ENCODE results near the gene TNFRSF14.

TNFRSF14 gene

DNA sequence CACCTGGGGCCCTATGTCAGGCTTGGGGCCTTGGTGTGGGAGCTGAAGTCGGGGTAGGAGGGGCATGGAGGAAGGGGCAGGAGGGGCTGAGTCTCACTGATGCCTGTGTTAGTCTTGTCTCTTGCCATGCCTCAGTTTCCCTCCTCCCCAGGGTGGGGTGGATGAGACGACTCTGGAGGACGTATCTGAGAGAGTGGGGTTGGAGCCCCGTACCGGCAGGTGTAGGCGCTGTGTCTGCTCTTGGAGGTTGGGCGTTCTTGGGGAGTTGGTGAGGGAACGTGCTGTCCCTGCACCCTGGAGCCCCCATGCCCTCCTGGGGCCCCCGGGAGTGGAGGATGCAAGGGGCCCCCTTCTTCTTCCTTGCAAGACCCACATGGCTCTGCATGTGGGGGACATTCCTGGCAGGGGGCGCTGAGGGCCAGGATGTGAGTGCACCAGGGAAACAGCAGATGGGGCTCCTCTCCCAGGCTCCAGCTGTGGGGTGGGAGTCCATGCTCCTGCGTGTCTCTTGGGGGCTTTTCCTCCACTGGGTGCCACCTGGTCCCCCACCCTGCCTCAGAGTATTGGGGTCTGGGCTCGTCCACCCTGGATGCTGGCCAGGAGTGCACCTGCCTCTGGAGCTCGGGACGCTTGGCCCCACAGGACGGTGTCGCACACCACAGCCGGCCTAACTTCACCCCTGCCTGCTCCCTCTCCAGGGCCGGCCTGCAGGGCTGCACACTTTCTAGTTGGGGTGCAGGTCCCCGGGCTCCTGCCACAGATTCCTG, 1.4 kb upstream of the TNFRSF14 start:
- peak in 1 of 3 experiments; percentile 23 for DNase-seq

DNA sequence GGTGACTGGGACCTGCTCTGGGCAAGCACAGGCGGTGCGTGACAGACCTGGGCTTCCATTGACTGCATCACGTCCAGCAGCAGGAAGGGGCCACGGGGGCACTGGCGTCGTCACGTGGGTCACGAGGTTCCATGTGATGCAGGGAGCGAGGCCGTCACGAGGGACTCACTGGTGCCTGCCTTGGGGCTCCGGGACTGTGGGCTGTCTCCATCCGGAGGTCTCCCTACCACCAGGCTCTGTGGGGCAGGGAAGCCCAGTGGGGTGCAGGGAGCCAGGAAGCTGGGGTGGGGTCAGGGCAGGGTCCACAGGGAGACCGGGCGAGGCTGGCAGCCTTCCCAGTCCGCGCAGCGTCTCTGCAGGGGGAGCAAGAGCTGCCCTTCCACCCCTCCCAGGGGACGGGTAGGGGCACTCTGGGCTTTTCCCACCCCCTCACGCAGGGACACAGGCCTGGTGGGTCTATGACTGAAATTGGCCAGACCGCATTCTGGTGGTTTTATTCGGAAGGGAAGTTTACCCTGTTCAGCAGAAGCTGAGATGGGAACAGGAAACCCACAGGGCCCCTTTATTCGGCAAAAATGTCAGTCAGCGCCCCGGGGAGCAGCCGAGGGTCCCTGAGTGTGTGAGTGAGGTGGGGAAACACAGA, 416 bp upstream of the TNFRSF14 start:
- DNase-seq: peak in 2 of 3 experiments; percentile 63 to 65

DNA sequence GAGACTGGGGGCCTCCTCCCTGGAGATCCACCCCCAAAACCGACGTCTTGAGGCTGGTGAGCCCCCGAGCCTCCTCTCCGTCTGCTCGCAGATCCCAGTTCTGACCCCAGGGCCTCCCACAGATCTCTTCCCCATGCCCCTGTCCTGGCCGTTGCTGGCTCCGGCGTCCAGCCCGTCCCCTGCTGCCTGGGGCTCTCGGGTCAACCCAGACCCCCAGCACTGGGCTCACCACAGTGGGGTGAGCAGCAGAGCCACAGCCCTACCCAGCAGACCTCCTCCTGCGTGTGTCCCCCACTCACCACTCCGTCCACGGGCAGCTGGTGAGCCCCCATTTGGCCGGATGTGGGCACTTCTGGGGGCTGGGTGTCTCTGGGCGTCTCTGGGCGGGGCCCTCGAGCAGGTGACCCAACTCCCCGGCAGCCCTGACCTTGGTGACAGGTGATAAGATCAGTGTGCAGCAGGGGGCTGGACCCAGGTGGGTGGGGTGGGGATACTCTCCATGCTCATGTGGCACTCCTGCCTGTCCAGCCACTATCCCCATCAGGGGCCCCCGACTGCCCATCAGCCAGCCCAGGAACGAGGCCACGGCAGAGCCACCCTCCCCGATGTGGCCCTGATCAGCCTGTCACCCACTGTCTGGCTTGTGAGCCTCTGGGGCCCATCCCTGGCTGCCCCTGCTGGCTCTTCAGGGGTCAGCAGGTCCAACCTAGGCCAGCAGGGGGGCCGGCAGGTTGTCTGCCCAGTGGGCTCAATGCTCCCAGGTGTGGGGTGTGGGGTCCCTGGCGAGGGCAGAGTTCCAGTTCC, 709 bp downstream of the TNFRSF14 start:
- peak in 2 of 3 experiments; percentile 36 to 44 for DNase-seq

DNA sequence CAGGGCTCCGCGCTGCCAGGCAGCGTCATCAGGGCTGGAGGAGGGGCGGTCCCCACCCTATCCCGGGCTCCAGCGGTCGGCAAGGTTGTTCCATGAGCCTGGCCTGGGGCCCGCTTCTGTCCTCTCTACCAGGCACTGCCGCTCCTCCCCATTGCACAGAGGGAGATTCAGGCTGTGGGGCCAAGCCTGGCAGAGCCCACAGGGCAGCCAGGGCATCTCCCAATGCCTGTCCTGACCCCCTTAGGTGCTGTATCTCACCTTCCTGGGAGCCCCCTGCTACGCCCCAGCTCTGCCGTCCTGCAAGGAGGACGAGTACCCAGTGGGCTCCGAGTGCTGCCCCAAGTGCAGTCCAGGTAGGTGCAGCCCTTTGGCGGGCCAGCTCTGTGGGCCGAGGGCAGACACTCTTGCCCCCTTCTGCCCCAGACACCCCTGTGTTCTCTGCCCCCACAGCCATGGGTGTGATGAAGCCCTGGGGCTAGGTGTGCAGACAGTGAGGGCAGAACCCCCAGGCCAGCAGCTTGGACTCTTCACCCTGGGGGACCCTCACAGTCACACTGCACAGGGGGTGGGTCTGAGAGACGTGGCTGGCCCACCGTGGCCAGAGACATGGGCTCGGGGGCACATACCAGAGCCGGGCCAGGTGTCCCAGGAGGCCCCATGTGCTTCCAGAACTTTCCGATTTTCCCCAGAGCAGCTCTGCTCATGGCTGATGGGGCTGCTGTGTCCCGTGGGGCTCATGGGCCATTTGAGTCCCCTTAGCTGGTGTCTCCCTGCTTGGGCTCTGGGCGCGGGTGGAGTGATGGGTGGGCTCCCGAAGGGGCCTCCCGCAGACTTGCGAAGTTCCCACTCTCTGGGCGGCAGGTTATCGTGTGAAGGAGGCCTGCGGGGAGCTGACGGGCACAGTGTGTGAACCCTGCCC, 1.6 kb downstream of the TNFRSF14 start:
- no peak for DNase-seq

DNA sequence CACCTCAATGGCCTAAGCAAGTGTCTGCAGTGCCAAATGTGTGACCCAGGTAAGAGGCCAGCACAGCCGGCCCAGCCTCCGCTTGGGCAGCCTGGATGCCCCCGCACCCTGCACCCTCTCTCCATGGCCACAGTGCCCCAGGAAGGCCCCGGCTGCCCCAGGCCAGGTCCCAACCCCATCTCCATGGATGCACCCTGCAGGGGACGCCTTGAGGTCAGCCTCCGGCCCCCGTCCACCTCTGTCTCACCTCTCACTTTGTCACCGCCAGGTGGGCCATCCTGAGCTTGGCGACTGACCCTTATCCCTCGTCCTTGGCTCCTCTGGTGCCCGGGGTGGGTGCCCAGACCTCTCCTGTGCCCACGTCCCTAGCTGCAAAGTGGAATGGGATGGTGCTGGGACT, 2.2 kb downstream of the TNFRSF14 start:
- no peak for DNase-seq

DNA sequence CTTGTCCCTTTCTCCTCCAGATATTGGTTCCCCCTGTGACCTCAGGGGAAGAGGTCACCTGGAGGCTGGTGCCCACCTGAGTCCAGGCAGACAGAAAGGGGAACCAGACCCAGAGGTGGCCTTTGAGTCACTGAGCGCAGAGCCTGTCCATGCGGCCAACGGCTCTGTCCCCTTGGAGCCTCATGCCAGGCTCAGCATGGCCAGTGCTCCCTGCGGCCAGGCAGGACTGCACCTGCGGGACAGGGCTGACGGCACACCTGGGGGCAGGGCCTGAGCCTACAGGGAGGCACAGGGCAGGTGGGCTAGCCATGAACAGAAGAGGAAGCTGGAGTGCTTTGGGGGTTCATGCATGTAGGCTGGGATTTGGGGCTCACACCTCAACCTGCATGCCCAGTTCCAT, 2.7 kb downstream of the TNFRSF14 start:
- no peak for DNase-seq

DNA sequence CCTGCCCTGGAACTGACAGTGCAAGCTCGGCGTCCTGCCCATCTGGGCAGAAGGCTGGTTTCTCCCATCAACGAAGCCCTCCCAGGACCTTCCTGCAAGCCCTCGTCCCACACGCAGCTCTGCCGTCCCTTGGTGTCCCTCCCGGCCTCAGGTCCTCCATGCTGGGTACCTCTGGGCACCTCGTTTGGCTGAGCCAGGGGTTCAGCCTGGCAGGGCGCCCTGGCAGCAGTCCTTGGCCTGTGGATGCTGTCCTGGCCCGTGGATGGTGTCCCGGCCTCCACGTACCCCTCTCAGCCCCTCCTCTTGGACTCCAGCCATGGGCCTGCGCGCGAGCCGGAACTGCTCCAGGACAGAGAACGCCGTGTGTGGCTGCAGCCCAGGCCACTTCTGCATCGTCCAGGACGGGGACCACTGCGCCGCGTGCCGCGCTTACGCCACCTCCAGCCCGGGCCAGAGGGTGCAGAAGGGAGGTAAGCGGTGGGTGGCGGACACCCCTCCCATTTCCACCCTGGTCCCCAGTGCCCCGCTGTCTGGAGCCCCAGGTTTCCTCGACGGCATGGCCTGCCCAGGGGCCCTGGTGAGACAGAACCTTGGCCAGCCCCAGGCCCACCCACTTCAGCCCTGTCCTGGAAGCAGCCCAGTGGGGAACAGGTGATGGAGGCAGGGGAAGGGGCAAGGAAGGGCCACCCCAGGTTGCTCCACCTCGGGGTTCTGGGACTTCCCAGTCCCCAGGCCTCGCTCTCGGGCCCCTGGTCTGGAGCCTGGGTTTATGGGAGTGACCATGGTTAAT, 3.5 kb downstream of the TNFRSF14 start:
- DNase-seq: no peak

DNA sequence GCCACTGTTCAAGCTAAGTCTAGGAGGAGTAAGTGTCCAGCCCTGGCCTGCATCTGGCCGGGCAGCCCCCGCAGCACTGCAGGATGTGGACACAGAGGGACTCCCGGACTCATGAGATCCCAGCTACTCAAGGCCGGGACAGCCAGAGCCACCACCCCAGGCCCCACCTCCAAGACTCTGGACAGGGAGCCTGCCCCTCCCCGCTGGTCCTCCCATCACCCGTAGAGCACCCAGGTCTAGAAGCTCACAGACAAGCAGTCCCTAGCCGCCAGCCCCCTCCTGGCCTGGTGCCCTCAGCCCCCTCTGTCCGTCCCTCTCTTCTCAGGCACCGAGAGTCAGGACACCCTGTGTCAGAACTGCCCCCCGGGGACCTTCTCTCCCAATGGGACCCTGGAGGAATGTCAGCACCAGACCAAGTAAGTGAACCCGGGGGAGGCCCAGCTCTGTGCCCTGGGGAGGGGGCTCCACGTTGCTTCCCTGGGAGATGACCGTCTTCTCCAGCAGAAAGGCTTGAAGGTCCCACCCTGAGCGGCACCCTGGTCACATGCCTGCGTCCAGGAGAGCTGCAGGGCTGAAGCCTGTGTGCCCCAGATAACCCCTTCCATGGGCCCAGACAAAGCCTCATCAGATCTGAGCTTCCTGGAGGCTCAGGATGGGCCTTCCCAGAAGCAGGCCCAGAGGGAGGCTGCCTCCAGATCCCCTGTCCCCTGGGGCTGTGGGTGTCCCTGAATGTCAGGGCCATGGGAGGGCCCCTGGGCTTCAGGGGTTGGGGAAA, 4.3 kb downstream of the TNFRSF14 start:
- no peak for DNase-seq

DNA sequence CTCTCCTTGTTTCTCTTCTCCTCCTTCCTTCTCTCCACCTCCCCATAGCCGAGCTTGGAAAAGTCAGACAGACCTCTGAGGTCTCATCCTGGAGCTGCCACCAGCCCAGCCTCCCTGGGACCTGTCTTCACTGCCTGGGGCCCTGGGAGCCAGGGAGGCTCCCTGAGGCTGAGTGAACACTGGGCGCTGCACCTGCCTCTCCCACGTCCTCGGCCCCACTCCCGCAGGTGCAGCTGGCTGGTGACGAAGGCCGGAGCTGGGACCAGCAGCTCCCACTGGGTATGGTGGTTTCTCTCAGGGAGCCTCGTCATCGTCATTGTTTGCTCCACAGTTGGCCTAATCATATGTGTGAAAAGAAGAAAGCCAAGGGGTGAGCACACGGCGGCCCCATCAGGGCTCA, 5.3 kb downstream of the TNFRSF14 start:
- peak in 2 of 3 experiments; percentile 32 to 36 for DNase-seq

DNA sequence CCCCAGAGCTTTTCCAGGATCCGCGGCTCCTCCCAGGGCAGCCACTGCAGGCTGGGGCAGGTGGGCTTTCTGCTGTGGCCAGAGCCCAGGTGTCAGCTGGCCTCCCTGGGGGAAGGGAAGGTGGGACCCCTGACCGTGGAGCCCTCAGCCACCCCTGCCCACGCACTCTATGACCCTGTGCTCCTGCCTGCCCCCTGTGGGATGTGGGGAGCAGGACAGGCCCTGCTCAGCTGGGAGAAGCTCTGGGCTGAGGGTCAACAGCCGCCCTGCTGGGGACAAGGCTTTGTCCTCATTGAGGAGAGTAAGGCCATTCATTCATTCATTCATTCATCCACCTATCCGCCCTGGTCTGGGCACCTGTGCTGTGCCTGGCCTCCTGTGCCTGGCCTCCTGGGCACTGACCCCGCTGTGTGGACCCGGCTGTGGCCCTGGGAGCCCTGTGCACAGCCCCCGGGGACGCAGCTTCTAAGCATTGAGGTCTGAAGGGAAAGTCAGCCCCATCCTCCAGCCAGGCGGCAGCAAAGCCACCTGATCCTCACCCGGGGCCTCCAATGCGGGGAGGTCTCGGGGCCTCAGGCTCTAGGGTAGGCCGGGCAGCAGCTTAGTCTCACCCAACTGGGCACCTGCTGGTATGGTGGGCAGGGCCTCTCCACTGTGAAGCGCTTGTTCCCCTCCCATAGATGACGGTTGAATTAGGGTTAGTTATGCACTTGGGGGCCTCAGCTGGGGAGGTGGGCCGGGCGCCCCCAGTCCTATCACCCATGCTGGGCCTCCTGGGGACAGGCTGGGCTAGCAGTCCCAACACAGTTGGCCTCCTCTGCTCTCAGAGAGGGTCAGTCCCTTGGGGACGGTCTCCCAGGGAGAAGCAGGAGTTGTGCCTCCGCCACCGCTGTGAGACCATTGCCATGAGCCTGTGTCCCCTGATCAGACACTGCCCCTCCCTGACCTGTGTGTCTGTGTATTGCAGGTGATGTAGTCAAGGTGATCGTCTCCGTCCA, 6.0 kb downstream of the TNFRSF14 start:
- DNase-seq: no peak

DNA sequence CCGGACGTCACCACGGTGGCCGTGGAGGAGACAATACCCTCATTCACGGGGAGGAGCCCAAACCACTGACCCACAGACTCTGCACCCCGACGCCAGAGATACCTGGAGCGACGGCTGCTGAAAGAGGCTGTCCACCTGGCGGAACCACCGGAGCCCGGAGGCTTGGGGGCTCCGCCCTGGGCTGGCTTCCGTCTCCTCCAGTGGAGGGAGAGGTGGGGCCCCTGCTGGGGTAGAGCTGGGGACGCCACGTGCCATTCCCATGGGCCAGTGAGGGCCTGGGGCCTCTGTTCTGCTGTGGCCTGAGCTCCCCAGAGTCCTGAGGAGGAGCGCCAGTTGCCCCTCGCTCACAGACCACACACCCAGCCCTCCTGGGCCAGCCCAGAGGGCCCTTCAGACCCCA, 7.0 kb downstream of the TNFRSF14 start:
- DNase-seq: no peak

DNA sequence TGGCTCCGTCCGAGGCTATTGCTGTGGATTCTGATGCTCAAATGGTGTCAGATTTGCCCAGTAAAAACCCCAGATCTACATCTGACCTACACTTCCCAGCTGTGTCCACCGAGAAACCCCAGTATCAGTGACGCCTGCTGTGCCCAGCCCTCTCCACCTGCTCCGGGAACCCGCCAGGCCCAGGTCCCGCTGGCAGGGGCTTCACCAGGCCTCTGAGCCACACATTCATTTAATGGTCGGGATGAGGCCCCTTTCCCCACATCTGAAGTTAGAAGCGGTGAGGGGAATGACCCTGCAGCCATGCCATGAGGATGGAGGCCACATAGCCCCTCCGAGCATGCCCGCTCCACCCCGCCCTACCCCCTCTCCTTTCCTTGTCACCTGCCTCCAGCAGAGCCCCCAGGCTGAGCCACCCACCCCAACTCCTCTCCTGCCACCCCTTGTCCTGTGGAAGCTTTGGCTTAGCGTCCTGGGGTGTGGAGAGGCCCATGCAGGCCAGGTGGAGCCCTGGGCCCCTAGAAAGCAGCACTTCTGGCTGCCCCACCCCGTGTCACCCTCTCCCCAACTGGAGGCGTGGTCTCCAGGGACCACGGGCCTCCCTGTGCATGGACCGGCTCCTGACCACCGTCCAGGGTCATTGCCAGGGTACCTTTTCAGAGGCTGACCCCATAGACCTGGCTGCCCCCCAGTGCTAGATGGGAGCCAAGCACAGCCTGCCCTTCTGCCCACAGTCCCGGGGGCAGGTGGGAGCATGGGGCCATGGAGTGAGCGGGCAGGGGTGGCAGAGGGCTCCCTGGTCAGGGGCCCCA, 8.0 kb downstream of the TNFRSF14 start:
- DNase-seq: no peak

DNA sequence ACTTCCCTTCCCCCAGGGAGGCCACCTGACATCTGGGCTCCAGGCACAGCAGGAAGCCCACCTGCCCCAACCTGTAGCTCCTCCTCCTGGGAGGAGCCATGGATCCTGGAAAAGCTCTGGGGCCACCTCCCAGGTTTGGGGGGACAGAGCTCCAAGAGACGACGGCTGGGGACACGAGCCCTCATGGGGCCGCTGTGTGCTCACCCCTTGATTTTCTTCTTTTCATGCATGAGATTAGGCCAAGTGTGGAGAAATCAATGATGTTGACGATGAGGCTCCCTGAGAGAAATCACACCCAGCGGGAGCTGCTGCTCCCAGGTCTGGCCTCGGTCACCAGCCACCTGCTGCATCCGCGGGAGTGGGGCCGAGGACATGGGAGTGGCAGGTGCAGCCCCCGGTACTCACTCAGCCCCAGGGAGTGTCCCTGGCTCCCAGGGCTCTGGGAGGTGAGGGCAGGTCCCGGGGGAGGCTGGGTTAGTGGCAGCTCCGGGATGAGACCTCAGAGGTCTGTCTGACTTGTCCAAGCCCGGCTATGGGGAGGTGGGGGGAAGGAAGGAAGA, 8.7 kb downstream of the TNFRSF14 start:
- DNase-seq: peak; percentile 40 to 74 (median 68)

DNA sequence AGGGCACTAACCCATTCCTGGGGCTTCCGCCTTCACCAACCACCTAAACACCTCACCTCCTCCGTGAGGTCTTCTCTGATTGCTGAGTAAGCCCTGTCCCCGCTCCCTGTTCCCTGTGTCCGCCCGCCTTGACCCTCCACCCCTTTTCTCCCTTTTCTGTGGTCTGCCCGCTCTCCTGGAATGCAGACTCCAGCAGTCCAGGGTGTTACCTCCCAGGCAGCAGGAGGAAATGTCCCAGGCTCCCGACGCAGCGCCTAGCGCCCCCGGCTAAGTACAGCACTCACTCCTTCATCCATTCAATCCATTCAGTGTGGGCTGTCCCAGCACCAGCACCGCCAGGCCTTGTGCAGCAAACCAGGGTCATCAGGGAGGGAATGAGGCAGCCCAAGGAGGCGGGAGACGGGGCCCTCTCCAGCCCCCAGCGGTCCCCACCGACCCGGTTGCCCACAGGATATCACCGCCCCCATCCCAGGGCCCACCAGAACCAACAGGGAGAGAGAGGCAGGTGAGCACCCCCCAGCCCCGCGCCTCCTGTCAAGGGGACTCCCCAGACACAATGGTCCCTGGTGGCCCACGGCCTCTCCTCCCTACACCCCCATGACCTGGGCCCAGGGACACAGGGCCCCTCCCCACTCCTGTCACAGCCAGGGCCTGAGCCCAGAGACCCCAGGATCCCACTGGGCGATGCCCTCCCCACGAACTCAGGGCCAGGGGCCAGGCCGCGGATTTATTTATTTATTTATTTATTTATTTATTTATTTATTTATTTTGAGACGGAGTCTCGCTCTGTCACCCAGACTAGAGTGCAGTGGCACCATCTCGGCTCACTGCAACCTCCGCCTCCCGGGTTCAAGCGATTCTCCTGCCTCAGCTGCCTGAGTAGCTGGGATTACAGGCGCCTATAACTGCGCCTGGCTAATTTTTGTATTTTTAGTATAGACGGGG, 10.2 kb downstream of the TNFRSF14 start:
- no peak for DNase-seq

DNA sequence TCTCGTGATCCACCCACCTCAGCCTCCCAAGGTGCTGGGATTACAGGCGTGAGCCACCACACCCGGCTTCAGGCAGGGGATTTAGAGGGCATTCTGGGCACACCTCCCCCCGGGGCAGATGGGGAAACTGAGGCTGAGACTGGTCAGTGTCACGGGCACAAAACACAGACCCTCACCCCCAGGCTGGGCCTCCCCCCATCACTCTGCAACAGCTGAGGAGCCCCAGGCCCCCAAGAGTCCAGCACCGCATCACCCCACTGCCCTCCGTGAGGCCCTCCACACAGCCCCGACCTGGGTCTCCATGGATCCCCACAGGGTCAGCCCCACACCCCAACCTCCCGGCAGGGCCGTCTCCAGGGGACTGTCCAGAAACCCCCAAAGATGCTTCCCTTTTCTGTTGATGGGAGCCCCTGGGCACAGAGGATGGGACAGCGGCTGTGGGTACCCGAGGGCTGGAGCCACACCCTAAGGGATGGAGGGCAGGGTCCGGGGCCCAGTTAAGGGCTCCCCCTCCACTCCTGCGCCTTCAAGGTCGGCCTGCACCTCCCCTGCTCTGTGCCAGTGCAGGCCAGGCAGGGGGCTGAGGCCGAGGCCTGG, 11.0 kb downstream of the TNFRSF14 start:
- DNase-seq: no peak

DNA sequence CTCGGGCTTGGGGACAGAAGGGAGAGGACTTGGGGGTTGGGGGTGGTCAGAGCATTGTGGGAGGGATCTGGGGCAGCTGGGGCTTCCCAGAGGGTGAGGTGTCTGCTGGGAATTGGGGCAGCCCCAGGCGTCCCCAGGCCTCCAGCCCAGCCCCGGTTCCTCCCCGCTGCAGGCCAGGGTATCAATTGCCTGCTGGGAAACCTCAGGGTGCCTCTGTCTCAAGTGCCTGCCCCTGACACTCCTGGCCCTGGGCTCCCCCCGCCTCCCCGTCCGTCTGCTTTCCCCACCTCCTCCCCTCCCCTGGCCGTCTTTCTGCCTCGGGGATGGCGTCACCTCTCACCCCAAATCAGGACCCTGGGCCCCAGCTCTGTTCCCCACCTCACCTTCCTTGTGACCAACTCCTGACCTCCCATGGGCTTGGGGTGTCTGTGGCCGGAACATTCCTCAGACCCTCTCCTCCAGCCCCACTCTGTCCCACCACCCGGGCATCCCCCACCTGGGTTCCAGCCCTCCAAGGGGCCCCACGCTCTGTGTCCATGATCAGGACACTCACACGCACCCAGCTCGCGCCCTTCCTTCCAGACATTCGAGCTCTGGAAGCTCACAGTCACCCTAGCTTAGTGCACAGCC, 12.1 kb downstream of the TNFRSF14 start:
- DNase-seq: peak in 1 of 3 experiments; percentile 45
